Endometrial microvascular endothelial cells (primary cell): Measurements from ENCODE around the gene ACVR1B. TPM values are rescaled to one million over a fixed set of nuclear protein-coding genes. Genes with fewer than 3 reads are reported as not detected.

ENCODE experiments used
- in situ Hi-C: cut with HindIII; loops from 2 replicates; pipeline ENCODE4 v1.10.0; 2017; ENCODE audit warnings: low sequenced_read_pairs, low pct_unique_long_range_greater_than_20kb; ENCODE audit errors: inconsistent ontology term
- total RNA-seq: library from RNA; depleted of rRNA; stranded (reverse); fragments of >200 nt; gene quantifications from one replicate; pipeline ENCODE4 v1.2.3, GENCODE V29; 2015; ENCODE audit errors: inconsistent ontology term

ACVR1B gene
- 8.1 TPM for total RNA-seq

DNA sequence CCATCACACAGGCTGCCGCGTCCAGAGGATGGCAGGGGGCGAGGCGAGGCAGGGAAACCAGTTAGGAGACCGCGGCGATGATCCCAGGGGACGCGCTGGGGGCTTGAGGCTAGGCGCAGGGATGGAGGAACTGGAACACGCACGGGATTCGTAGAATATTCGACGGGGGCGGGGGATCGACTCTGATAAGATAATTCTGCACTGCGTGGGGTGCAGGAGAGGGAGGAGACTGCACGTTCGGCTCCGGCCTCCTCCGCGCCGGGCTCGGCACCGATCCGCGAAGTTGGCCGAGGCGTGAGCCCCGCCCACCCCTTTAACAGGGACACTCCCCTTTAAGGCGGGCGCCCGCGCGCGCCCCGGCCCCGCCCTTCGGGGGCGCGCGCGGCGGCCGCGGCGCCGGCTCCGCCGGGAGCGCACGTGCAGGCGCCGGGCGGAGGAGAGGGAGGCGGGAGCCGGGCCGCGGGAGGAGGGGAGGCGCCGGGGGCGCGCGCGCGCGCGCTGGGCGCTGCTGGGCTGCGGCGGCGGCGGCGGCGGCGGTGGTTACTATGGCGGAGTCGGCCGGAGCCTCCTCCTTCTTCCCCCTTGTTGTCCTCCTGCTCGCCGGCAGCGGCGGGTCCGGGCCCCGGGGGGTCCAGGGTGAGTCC is at the start of gene ACVR1B:
ACVR1B (plus strand) TSS at position 501 of the 644 bp plus-strand sequence; CDS start at position 546, 45 bp downstream.
- in situ Hi-C loops = no loop called here

DNA sequence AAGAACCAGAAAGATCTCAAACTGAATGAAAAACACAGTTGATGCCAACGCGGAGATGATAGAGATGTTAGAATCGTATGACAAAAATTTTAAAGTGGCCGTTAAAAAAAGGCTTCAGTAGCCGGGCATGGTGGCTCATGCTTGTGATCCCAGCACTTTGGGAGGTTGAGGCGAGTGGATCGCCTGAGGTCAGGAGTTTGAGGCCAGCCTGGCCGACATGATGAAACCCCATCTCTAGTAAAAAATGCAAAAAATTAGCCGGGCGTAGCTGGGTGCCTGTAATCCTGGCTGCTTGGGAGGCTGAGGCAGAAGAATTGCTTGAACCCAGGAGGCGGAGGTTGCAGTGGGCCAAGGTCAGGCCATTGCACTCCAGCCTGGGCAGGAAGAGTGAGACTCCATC is 49.6 kb upstream of the ACVR1B start:
- in situ Hi-C loops = no loop called here

DNA sequence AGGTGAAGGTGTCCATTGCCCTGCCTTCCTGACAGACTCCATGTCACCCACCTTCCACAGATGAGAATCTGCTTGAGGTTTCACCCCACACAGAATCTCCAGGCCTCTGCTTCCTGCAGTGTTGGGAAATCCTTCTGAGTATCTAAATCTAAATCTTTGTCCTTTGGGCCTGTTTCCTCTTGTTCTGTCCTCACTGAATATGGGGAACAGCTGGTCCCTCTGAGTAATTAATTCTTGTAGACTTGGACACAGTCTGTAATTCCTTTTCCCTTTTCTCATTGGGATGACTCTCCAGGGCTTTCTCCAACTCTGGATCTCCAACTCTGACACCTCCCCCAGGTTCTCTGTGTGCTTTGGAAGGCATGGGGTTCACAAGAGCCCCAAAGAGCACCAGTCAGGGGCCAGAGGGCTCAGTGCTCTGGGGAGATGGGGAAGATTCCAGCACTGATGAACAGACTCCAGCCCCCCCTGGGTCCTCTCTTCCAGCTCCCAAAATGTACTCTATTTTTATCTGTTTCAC is 46.5 kb upstream of the ACVR1B start:
- in situ Hi-C loops = no loop called here

DNA sequence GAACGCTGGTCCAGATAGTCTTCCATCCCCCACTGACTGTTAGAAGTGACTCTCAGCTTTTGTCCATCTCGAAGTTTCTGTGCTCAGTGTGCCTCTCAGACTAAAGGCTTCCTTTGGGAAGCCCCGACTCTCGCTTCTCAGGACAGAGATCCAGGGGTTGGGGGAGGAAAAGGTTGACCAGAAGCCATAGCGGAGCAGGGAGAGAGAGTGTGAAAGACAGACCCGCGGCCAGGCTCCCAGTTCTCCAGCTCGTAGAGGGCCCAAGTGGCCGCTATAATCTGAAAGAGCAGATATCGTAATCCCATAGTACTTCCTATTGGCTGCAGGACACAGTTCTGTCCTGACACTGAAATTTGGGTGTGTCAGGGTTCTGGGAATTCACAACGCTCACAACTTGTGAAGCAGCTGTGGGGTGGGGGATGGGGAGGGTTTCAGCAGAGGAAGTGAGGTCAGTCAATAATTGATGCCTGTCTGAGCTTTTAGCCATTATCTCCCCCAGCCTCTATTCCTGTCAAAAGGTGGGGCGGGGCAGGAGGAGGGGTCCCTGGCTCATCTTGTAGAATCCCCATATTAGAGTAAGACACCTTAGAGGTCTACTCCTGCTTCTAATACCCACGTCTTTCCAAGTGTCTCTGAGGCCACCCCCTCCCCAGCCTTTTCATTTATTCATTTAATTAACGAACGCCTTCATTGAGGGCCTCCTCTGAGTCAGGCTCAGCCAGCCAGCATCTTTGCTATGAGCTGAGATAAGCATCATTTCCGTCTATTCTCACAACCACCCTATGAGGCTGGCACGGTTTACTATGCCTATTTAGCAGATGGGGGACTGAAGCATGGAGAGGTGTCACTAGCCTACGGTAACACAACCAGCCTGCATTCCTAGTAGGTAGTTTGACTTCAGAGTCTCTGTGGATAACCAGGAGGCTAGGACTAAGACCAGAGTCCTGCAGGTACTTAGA is 45.7 kb upstream of the ACVR1B start:
- in situ Hi-C loops = no loop called here

DNA sequence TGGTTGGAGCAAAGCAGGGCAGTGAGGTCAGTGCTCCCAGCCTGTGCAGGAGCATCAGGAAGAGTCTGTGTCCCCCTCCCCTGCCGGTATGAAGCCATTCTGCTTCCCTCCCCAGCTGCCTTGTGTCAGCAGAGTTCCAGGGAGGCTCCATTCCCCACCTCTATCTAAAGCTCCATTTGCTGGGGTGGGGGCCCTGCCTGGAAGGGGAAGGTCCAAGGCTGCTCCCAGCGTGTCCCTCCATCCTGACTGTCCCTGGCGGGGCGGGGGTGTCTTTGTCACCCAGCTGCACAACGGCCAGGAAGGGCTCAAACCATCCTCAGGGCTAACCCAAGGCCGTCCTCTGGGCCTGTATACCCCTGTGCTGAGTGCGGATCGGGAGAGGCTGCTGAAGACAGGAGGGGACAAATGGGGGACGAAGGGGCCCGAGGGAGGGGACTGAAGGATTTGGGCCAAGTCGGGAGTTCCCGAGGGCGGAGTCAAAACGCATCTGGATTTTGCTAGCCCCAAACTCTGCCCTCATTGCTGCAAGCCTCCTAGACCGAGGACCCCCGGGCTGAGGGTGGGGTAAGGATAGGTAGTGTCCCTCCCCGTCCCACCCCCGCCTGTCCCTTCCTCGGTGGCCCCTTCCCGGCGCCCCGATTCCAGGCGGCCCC is 44.9 kb upstream of the ACVR1B start:
- in situ Hi-C loops = no loop called here

DNA sequence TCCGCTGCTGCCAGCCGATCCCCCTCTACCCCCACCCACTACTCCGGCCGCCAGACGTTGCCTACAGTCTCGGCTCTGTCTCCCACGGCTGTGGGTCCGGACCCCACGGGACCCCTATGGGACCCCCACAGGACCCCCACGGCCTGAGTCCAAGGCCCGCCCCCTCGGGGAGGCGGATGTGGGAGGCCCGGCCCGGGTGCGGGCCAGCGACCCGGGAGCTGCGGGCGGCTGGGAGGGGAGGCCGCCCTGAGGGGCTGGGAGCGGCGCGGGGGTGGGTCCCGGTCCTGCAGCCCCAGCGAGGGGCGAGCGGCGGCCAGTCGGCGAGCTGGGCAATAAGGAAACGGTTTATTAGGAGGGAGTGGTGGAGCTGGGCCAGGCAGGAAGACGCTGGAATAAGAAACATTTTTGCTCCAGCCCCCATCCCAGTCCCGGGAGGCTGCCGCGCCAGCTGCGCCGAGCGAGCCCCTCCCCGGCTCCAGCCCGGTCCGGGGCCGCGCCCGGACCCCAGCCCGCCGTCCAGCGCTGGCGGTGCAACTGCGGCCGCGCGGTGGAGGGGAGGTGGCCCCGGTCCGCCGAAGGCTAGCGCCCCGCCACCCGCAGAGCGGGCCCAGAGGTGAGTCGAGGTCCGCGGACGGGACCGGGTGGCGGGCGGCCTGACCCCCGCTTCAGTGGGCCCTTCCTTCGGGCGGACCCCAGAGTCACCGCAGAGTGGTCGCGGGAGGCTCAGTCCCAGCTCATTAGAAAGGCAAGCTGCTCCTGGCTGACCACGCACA is 44.2 kb upstream of the ACVR1B start, which contains the start of gene ACVRL1:
ACVRL1 (plus strand) TSS at position 422 of the 773 bp plus-strand sequence. CDS start 4,971 bp downstream, outside the sequence.
- in situ Hi-C loops = no loop called here

DNA sequence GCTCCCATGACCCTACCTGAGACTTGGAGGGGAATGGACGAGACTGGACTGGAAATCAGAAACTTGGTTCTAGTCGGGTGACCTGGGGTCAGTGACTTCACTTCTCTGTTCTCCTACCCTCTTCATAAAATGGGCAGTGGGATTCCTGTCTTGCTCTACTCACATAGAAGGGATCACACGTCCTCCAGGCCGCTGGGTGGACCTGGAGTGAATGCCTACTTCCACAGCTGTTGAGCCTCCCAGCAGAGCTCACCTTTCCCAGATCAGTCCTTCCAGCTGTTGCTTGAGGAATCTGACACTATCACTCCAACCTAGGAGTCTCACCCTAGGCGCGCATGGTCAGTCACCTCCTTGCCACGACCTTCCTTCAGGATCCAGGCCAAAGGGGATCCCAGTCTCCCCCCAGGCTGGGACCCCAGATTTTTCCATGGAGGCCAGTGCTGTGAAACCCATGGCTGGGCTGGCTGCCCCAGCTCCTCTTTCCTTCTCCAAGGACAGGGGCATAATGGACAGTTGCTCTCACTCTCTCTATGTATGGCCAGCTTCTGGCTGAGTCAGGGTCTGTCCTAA is 43.6 kb upstream of the ACVR1B start:
- in situ Hi-C loops = no loop called here

DNA sequence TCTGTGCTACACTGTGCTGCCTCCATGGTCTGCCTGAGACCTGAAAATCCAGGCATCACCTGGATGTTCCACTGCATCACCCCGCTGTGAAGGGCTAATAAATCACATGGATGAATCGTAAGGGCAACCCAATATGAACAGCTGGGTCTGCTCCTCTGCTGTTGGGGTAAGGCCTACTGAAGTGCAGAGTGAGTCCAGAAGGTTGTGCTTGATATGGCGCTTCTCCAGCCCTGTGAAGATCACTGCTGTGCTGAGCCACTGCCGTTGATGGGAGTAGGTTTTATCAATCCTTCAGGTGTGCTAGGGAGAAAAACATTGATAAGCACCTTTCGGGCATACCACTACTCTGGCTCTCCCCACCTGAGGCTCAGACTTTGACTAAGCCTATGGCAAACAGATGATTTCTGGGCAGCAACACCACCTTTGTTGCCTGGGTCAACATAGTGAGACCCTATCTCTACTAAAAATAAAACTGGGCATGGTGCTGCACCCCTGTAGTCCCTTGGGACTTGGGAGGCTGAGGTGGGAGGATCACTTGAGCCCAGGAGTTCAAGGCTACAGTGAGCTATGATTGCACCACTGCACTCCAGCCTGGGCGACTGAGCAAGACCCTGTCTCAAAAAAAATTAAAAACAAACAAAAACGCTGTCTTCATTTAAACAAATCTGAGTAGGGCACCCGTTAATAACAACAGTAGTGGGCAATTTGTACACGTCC is 42.5 kb upstream of the ACVR1B start:
- in situ Hi-C loops = no loop called here

DNA sequence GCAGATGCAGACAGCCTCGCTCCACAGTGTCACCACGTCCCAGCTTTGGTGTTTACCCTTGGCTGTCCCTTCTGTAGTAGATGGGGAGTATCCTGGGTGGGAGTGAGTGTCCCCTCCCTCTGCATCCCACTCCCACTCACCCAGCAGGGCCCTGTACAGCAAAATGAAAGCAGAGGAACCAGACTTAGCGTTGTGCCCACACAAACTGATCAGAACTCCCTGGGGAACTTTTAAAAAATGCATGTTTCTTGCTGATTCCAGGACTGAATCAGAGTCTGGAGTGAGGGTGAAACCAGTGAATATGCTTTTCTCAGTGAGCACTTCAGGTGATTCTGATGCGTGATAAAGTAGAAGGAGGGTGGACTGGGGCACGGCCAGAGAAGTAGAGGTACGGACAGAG is 41.3 kb upstream of the ACVR1B start:
- in situ Hi-C loops = no loop called here

DNA sequence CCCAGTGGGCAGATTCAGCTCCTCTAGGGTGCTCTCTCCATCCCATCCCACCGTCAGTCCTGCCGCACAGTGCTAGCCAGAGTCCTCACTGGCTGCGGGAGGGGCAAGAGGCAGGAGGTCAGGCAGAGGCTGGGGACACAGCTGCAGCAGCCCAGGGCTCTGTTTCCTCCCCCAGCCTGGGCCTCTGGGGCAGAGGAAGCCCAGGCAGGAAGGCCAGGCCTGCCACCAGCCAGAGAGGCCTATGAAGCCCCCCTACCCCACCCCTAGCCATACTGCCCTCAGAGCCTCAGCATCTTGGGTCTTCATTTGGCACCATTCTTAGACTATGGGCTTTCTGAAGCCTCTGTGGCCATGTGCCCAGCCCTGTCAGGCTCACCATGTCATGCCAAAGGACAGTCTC is 40.8 kb upstream of the ACVR1B start:
- in situ Hi-C loops = no loop called here

DNA sequence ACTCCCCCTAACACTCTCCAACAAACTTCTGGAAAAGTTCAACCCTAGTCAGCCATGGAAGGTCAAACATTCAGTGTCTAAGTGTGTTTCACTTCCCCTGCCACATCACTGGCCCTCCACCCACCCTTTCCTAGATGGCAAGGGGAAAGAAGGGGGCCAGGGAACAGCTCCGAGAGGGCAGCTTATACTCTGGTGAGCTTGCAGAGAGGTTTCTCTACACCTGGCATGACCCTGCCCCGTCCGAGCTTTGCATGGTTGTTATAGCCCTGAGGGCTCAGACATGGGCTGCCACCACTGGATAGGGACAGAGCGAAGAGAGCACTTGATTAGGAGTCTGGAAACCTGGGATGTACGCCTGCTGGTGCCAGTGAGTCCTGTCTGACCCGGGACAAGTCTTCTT is 40.2 kb upstream of the ACVR1B start:
- in situ Hi-C loops = no loop called here

DNA sequence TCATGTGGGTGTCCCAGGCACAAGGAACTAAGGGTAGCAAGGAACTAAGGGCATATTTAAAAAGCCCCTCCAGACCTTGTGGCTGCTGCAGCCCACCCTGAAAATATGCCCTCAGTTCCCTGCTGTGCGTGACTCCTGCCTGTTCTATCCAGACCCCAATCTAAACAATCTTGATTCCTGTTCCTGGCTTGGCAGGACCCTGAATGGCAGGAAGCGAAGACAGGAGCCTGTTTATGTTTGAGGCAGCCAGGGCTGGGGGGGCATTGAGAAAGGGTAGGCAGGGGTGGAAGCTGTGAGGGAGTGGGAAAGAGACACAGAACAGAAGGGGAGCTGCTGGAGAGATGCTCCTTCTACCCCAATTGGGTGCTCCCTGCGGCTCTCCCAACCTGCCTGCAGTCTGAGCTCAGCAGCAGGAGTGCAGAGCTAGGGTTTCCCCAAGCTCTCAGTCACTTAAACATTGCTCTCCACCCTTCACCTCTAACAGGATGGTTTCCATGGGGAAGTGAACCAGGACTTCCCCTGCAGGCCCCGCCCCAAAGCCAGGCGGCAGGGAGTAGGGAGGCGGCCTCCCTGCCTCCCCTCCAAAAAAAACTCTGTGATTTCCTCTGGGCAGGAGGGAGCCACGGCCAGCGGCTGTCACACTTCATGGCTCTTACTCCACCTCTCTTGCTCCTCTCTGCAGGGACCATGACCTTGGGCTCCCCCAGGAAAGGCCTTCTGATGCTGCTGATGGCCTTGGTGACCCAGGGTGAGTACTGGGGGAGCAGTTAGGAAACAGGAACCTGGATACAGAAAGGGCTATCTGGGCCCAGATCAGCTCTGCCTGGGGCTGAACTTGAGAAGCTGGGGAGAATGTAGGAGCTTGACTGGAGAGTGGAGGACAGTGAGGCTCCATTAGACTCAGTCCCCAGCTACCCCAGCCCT is 39.4 kb upstream of the ACVR1B start:
- in situ Hi-C loops = no loop called here

DNA sequence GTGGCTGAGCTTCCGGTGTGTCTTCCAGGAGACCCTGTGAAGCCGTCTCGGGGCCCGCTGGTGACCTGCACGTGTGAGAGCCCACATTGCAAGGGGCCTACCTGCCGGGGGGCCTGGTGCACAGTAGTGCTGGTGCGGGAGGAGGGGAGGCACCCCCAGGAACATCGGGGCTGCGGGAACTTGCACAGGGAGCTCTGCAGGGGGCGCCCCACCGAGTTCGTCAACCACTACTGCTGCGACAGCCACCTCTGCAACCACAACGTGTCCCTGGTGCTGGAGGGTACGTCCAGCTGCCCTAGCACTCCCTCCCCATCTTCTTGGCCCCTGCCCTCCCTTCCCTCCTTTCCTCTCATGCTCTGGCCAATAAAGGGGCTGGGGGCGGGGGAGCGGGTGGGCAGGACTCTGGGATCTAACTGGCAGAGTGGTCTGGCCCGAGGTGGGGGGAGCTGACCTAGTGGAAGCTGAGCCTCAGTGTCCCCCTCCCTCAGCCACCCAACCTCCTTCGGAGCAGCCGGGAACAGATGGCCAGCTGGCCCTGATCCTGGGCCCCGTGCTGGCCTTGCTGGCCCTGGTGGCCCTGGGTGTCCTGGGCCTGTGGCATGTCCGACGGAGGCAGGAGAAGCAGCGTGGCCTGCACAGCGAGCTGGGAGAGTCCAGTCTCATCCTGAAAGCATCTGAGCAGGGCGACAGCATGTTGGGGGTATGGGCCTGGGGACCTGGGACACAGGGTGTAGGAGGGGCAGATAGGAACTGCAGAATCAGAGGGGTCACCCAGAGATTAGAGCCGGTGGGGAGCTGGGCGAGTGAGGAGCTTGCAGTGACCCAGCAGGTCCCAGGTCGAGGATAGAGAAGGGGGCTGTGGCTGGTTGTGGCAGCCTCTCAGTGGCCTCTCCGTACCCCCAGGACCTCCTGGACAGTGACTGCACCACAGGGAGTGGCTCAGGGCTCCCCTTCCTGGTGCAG is 38.1 kb upstream of the ACVR1B start:
- in situ Hi-C loops = no loop called here

DNA sequence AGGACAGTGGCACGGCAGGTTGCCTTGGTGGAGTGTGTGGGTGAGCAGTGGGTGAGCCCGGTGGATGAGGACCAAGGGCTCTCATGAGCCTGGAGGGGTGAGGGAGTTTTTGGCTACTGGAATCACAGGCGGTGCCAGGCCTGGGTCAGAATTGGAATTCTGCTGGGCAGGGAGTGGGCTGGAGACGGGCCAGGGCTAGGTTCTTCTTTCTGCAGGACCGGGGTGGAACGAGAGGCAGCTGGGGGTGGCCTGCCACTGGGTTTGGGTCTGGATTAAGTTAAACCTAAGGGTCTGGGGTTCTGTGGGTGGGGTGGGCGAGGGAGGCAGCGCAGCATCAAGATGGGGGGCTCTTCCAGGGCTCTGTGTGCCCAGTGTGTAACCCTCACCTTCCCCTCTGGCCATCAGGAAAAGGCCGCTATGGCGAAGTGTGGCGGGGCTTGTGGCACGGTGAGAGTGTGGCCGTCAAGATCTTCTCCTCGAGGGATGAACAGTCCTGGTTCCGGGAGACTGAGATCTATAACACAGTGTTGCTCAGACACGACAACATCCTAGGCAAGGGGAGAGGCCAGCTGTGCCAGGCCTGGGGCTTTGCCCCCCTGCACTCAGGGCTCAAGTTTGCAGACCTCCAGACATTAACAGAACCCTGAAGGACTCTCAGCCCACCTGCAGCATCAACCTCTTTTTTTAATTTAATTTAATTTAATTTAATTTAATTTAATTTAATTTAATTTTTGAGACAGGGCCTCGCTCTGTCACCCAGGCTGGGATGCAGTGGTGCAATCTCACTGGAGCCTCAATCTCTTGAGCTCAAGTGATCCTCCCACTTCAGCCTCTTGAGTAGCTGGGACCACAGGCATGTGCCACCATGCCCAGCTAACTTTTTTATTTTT is 37.2 kb upstream of the ACVR1B start:
- in situ Hi-C loops = no loop called here
